ENCODE measurements around the gene KLHDC8A. TPM values are rescaled to one million over a fixed set of nuclear protein-coding genes. Genes with fewer than 3 reads are reported as not detected.
"Not testable (repeated sequence)": the region's sequence is repeated elsewhere in the genome, so short reads cannot be mapped to it uniquely, and the experiment has no call there.

Gene KLHDC8A
- total RNA-seq, 6 experiments from 2014 or later: 0.22 to 0.44 TPM; not detected in 4

DNA sequence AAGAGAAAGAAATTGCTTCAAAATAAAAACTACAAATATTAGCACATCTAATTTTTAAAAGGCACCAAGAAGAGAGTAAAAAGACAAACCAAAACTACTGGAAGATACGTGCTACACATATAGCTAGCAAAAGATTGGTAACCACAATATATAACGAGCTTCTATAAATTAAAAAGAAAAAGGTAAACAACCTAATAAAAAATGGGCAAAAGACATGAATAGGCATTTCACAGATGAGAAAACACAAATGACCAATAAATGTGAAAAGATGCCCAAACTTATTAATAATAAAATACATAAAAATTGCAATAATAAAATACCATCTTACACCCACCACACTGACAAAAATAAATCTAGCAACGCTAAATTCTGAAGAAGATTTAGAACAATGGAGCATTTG lies 38.9 kb upstream of the KLHDC8A start:
- WGBS (ENCODE audit: insufficient coverage, low coverage, low lambda C conversion rate, missing lambda C conversion rate): 28% methylated on average over 3 of the region's 3 CpGs
- intact Hi-C loops (cut with DNase I): no loop called here
- Histone ChIP-seq H3K4me3 (no peak overlapping the region), H3K36me3 (no peaks in the 10 kb centered on the region), H3K27me3 (no peaks in the 10 kb centered on the region), H3K9me3 (no peaks in the 10 kb centered on the region), H3K4me1 (no peaks in the 10 kb centered on the region), H3K27ac (no peak overlapping the region)
- DNase-seq (no peak), ATAC-seq (no peak)
- no peak for TF ChIP-seq POLR2A (IDR thresholded peaks at IDR 0.05)
- TF ChIP-seq, protein P1, sequence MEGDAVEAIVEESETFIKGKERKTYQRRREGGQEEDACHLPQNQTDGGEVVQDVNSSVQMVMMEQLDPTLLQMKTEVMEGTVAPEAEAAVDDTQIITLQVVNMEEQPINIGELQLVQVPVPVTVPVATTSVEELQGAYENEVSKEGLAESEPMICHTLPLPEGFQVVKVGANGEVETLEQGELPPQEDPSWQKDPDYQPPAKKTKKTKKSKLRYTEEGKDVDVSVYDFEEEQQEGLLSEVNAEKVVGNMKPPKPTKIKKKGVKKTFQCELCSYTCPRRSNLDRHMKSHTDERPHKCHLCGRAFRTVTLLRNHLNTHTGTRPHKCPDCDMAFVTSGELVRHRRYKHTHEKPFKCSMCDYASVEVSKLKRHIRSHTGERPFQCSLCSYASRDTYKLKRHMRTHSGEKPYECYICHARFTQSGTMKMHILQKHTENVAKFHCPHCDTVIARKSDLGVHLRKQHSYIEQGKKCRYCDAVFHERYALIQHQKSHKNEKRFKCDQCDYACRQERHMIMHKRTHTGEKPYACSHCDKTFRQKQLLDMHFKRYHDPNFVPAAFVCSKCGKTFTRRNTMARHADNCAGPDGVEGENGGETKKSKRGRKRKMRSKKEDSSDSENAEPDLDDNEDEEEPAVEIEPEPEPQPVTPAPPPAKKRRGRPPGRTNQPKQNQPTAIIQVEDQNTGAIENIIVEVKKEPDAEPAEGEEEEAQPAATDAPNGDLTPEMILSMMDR (IDR thresholded peaks at IDR 0.05): no peak

- DNase-seq (no peak), ATAC-seq (no peak)
- no peaks in the 10 kb centered on the region for H3K36me3 ChIP-seq
- H3K27ac ChIP-seq: no peak overlapping the region
- 85% methylated on average over 1 of the region's 1 CpG for WGBS (ENCODE audit: insufficient coverage, low coverage, low lambda C conversion rate, missing lambda C conversion rate)
- H3K27me3 ChIP-seq: peaks cover 0 to 5% of the 10 kb centered on the region in 2 donors
- no peaks in the 10 kb centered on the region for H3K4me1 ChIP-seq
- no peaks in the 10 kb centered on the region for H3K9me3 ChIP-seq
- TF ChIP-seq POLR2A (IDR thresholded peaks at IDR 0.05): no peak
- TF ChIP-seq, protein P1 (IDR thresholded peaks at IDR 0.05): no peak
- H3K4me3 ChIP-seq: no peak overlapping the region
- intact Hi-C loops (cut with DNase I): no loop called here
These were observed 35.9 kb upstream of the KLHDC8A start for GRCh38 chr1:205392650-205393049.

- TF ChIP-seq, protein P1 (IDR thresholded peaks at IDR 0.05): no peak
- no peak for TF ChIP-seq POLR2A (IDR thresholded peaks at IDR 0.05)
- ATAC-seq (no peak), DNase-seq (no peak)
- peaks cover 0 to 3% (median 0%) of the 10 kb centered on the region in 4 donors for H3K9me3 ChIP-seq
- H3K4me3 ChIP-seq: no peak overlapping the region
- peaks cover 0 to 5% of the 10 kb centered on the region in 2 donors for H3K27me3 ChIP-seq
- H3K4me1 ChIP-seq: no peaks in the 10 kb centered on the region
- intact Hi-C loops (cut with DNase I): no loop called here
- H3K36me3 ChIP-seq: no peaks in the 10 kb centered on the region
- WGBS (ENCODE audit: insufficient coverage, low coverage, low lambda C conversion rate, missing lambda C conversion rate): 67% methylated on average over 4 of the region's 7 CpGs
- H3K27ac ChIP-seq: no peak overlapping the region
These were observed 34.7 kb upstream of the KLHDC8A start for GRCh38 chr1:205391386-205391785.

GRCh38 chr1:205387845-205388244 lies 31.1 kb upstream of the KLHDC8A start:
- H3K9me3 ChIP-seq: peaks cover 0 to 3% (median 0%) of the 10 kb centered on the region in 4 donors
- no peak overlapping the region for H3K4me3 ChIP-seq
- H3K27me3 ChIP-seq: peaks cover 0 to 5% of the 10 kb centered on the region in 2 donors
- DNase-seq (no peak), ATAC-seq (no peak)
- H3K27ac ChIP-seq: no peak overlapping the region
- 89% methylated on average over 2 of the region's 2 CpGs for WGBS (ENCODE audit: insufficient coverage, low coverage, low lambda C conversion rate, missing lambda C conversion rate)
- H3K4me1 ChIP-seq: no peaks in the 10 kb centered on the region
- no peaks in the 10 kb centered on the region for H3K36me3 ChIP-seq
- TF ChIP-seq POLR2A (IDR thresholded peaks at IDR 0.05): no peak
- TF ChIP-seq, protein P1 (IDR thresholded peaks at IDR 0.05): no peak
- intact Hi-C loops (cut with DNase I): no loop called here

DNA sequence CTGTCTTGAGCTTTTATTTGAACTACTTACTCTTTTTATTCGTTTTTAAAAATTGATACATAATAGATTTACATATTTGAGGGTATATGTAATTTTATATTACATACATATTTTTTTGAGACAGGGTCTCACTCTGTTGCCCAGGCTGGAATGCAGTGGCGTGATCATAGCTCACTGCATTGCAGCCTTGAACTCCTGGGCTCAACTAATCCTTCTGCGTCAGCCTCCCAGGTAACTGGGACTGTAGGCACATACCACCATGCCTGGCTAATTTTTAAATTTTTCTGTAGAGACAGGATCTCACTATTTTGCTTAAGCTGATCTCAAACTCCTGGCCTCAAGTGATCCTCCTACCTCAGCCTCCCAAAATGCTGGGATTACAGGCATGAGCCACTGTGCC lies 26.3 kb upstream of the KLHDC8A start:
- H3K4me3 ChIP-seq; DNase-seq; H3K4me1 ChIP-seq; H3K36me3 ChIP-seq; intact Hi-C loops (cut with DNase I); H3K27me3 ChIP-seq; H3K9me3 ChIP-seq; ATAC-seq; H3K27ac ChIP-seq: not testable (repeated sequence)
- 76% methylated on average over 2 of the region's 3 CpGs for WGBS (ENCODE audit: insufficient coverage, low coverage, low lambda C conversion rate, missing lambda C conversion rate)
